ENCODE results near the gene NTMT1. TPM values are rescaled to one million over a fixed set of nuclear protein-coding genes. Genes with fewer than 3 reads are reported as not detected.

NTMT1 gene
- total and polyA plus RNA-seq, 9 of the 15 experiments (the other 6 are each of a cell fraction or from before 2014, with no cell fraction given), result 42.1 to 116 (median 74.7) TPM

GRCh38 chr9:129628709-129629108 lies 2.7 kb downstream of the NTMT1 start:
- TF ChIP-seq ZNF586 (CRISPR knock-in tag; conservative IDR thresholded peaks at IDR 0.05), result no peak
- TF ChIP-seq CREB1 (IDR thresholded peaks at IDR 0.05), result no peak
- no peak for TF ChIP-seq CREB1 (CRISPR knock-in tag; IDR thresholded peaks at IDR 0.05)
- TF ChIP-seq ZKSCAN8 (CRISPR knock-in tag; IDR thresholded peaks at IDR 0.05), result no peak
- TF ChIP-seq BCOR (IDR thresholded peaks at IDR 0.05), result no peak
- TF ChIP-seq KLF6 (CRISPR knock-in tag; IDR thresholded peaks at IDR 0.05; ENCODE audit: borderline replicate concordance), result no peak
- TF ChIP-seq HES1 (IDR thresholded peaks at IDR 0.05; ENCODE audit: low read depth), result no peak
- TF ChIP-seq PCBP1 (IDR thresholded peaks at IDR 0.05; ENCODE audit: low read depth, low read length, poor library complexity, severe bottlenecking), result no peak
- no peak for TF ChIP-seq NR2C1 (IDR thresholded peaks at IDR 0.05)
- no peak for TF ChIP-seq NR2C1 (tag; IDR thresholded peaks at IDR 0.05)
- TF ChIP-seq TAF15 (IDR thresholded peaks at IDR 0.05; ENCODE audit: low read depth, low read length), result no peak
- TF ChIP-seq SRF (CRISPR knock-in tag; IDR thresholded peaks at IDR 0.05), result no peak
- TF ChIP-seq, protein P1, sequence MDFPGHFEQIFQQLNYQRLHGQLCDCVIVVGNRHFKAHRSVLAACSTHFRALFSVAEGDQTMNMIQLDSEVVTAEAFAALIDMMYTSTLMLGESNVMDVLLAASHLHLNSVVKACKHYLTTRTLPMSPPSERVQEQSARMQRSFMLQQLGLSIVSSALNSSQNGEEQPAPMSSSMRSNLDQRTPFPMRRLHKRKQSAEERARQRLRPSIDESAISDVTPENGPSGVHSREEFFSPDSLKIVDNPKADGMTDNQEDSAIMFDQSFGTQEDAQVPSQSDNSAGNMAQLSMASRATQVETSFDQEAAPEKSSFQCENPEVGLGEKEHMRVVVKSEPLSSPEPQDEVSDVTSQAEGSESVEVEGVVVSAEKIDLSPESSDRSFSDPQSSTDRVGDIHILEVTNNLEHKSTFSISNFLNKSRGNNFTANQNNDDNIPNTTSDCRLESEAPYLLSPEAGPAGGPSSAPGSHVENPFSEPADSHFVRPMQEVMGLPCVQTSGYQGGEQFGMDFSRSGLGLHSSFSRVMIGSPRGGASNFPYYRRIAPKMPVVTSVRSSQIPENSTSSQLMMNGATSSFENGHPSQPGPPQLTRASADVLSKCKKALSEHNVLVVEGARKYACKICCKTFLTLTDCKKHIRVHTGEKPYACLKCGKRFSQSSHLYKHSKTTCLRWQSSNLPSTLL (IDR thresholded peaks at IDR 0.05), result no peak
- TF ChIP-seq NCOA2 (IDR thresholded peaks at IDR 0.05; ENCODE audit: partially characterized antibody in 2 of 2), result no peak
- no peak for TF ChIP-seq SNAPC5 (CRISPR knock-in tag; IDR thresholded peaks at IDR 0.05)
- no peak for TF ChIP-seq CHD2 (IDR thresholded peaks at IDR 0.05; ENCODE audit: low read depth, low read length)
- TF ChIP-seq HDGF (IDR thresholded peaks at IDR 0.05), result no peak
- no peak for TF ChIP-seq ZNF717 (CRISPR knock-in tag; IDR thresholded peaks at IDR 0.05)
- TF ChIP-seq SREBF2 (CRISPR knock-in tag; IDR thresholded peaks at IDR 0.05), result no peak
- TF ChIP-seq PHB2 (IDR thresholded peaks at IDR 0.05; ENCODE audit: low read depth), result no peak
- H3K36me3 ChIP-seq (ENCODE audit: control insufficient read depth, insufficient read depth, low read length), result peaks cover 64% of the 10 kb centered on the region
- no peaks in the 10 kb centered on the region for H3K9me3 ChIP-seq (replicated peaks; ENCODE audit: control insufficient read depth, insufficient read depth, low read depth, low read length)
- ATAC-seq (no peak), DNase-seq (ENCODE audit: extremely low read depth in 1 of 4, low spot score in 3 of 4) (no peak), FAIRE-seq (no peak)
- peaks cover 71% of the 10 kb centered on the region for H3K79me2 ChIP-seq (ENCODE audit: control insufficient read depth, insufficient read depth, low read length)
- peaks cover 54% of the 10 kb centered on the region for H4K20me1 ChIP-seq (replicated peaks; ENCODE audit: control insufficient read depth, insufficient read depth, low read length)
- ChIA-PET POLR2A (interaction anchor here (0.7 to 1.7 kb wide), 3 partner anchors 8 to 558 kb away, joined by 3 to 4 read pairs (median 3); no protein-coding TSS in a partner anchor), CTCF (ENCODE audit: low intra/inter-chr PET ratio) (no interaction called here)
- WGBS (ENCODE audit: insufficient coverage, low coverage, missing lambda C conversion rate), result 74% methylated on average over 6 of the region's 6 CpGs
- no peak overlapping the region for H2AFZ ChIP-seq (ENCODE audit: low read depth, low read length)
- H3K27ac ChIP-seq (ENCODE audit: extremely low read depth, low read depth, low read length), result no peak overlapping the region
- no peaks in the 10 kb centered on the region for H3K27me3 ChIP-seq (ENCODE audit: control insufficient read depth in 2 of 2, insufficient read depth in 2 of 2, low read length in 2 of 2)
- intact Hi-C loops (cut with micrococcal nuclease) (no loop called here), in situ Hi-C loops (cut with MboI) (no loop called here)
- H3K9me1 ChIP-seq (ENCODE audit: control insufficient read depth, insufficient read depth, low read length), result no peaks in the 10 kb centered on the region
- H3K9ac ChIP-seq (ENCODE audit: insufficient read depth in 1 of 2, low read depth in 2 of 2, low read length in 2 of 2), result peak overlapping the region in 1 of 2 experiments; percentile 75; a peak in 1 of 4 replicates
- H3K4me2 ChIP-seq (ENCODE audit: insufficient read depth, low read length), result no peak overlapping the region
- H3K4me3 ChIP-seq, result no peak overlapping the region
- H3K4me1 ChIP-seq (replicated peaks in 1 of 2; ENCODE audit: control insufficient read depth in 2 of 2, insufficient read depth in 2 of 2, low read length in 2 of 2), result peaks cover 33 to 53% of the 10 kb centered on the region in 2 experiments
- BruUV-seq (replicated peaks), result no TSS peak

All from K562 (cell line).